ENCODE measurements around the gene MDFI. TPM values are rescaled to one million over a fixed set of nuclear protein-coding genes. Genes with fewer than 3 reads are reported as not detected.
A peak's percentile ranks its signal among the peaks of the same experiment; 100 is the strongest.

The MDFI gene
- total RNA-seq, 1 donor from 2014 or later = 149 TPM

GRCh38 chr6:41645007-41645618, 6.8 kb downstream of the MDFI start:
- Mint-ChIP-seq H3K27me3 (ENCODE audit: low read depth) (no peaks in the 10 kb centered on the region), H3K4me3 (peak overlapping the region; percentile 53), H3K4me1 (peaks cover 59% of the 10 kb centered on the region), H3K27ac (peak overlapping the region; percentile 76), H3K9me3 (no peaks in the 10 kb centered on the region), H3K36me3 (peaks cover 38% of the 10 kb centered on the region)
- TF ChIP-seq CTCF (IDR thresholded peaks at IDR 0.05; ENCODE audit: unreplicated experiment) = no peak
- no peak for DNase-seq (ENCODE audit: low spot score in 2 of 2, unreplicated experiment in 2 of 2)

GRCh38 chr6:41646026-41646795, 7.9 kb downstream of the MDFI start:
- H3K4me1 Mint-ChIP-seq = peaks cover 52% of the 10 kb centered on the region
- no peak for DNase-seq (ENCODE audit: low spot score in 2 of 2, unreplicated experiment in 2 of 2)
- H3K9me3 Mint-ChIP-seq = no peaks in the 10 kb centered on the region
- peak overlapping the region; percentile 56 for H3K27ac Mint-ChIP-seq
- H3K4me3 Mint-ChIP-seq = no peak overlapping the region
- H3K36me3 Mint-ChIP-seq = peaks cover 38% of the 10 kb centered on the region
- no peak for TF ChIP-seq CTCF (IDR thresholded peaks at IDR 0.05; ENCODE audit: unreplicated experiment)
- no peaks in the 10 kb centered on the region for H3K27me3 Mint-ChIP-seq (ENCODE audit: low read depth)

GRCh38 chr6:41647061-41647511, 8.8 kb downstream of the MDFI start:
- H3K27me3 Mint-ChIP-seq (ENCODE audit: low read depth) = no peaks in the 10 kb centered on the region
- no peaks in the 10 kb centered on the region for H3K9me3 Mint-ChIP-seq
- no peak for DNase-seq (ENCODE audit: low spot score in 2 of 2, unreplicated experiment in 2 of 2)
- TF ChIP-seq CTCF (IDR thresholded peaks at IDR 0.05; ENCODE audit: unreplicated experiment) = no peak
- peaks cover 50% of the 10 kb centered on the region for H3K4me1 Mint-ChIP-seq
- peaks cover 37% of the 10 kb centered on the region for H3K36me3 Mint-ChIP-seq
- no peak overlapping the region for H3K4me3 Mint-ChIP-seq
- no peak overlapping the region for H3K27ac Mint-ChIP-seq

GRCh38 chr6:41648070-41648585, 9.9 kb downstream of the MDFI start:
- H3K27me3 Mint-ChIP-seq (ENCODE audit: low read depth) = no peaks in the 10 kb centered on the region
- peaks cover 48% of the 10 kb centered on the region for H3K4me1 Mint-ChIP-seq
- H3K9me3 Mint-ChIP-seq = no peaks in the 10 kb centered on the region
- no peak for DNase-seq (ENCODE audit: low spot score in 2 of 2, unreplicated experiment in 2 of 2)
- no peak overlapping the region for H3K27ac Mint-ChIP-seq
- TF ChIP-seq CTCF (IDR thresholded peaks at IDR 0.05; ENCODE audit: unreplicated experiment) = no peak
- peaks cover 36% of the 10 kb centered on the region for H3K36me3 Mint-ChIP-seq
- no peak overlapping the region for H3K4me3 Mint-ChIP-seq

GRCh38 chr6:41648921-41649320, 10.7 kb downstream of the MDFI start:
- Mint-ChIP-seq H3K36me3 (peaks cover 35% of the 10 kb centered on the region), H3K4me1 (peaks cover 46% of the 10 kb centered on the region), H3K27ac (peak overlapping the region; percentile 9), H3K4me3 (no peak overlapping the region), H3K9me3 (no peaks in the 10 kb centered on the region), H3K27me3 (ENCODE audit: low read depth) (no peaks in the 10 kb centered on the region)
- DNase-seq (ENCODE audit: low spot score in 2 of 2, unreplicated experiment in 2 of 2) = no peak
- TF ChIP-seq CTCF (IDR thresholded peaks at IDR 0.05; ENCODE audit: unreplicated experiment) = no peak
